Hematopoietic multipotent progenitor cell treated with erythropoietin and hydrocortisone succinate and interleukin-3 and kit ligand, for 8 days (in vitro differentiated cells): Measurements from ENCODE around the gene MYH13.
A peak's percentile ranks its signal among the peaks of the same experiment; 100 is the strongest.

ENCODE experiments used
- DNase-seq: peaks from one replicate; pipeline ENCODE4 v3.0.0-alpha.2; 2015

MYH13 gene

GRCh38 chr17:10339051-10339450 lies 33.8 kb downstream of the MYH13 start:
- DNase-seq: no peak

- DNase-seq: no peak
These were observed 34.8 kb downstream of the MYH13 start for GRCh38 chr17:10337976-10338375.

GRCh38 chr17:10337136-10337535 lies 35.7 kb downstream of the MYH13 start:
- no peak for DNase-seq

GRCh38 chr17:10336393-10336792 lies 36.4 kb downstream of the MYH13 start:
- DNase-seq: no peak

- no peak for DNase-seq
These were observed 40.3 kb downstream of the MYH13 start for GRCh38 chr17:10332515-10332914.

- no peak for DNase-seq
These were observed 43.6 kb downstream of the MYH13 start for GRCh38 chr17:10328971-10329923.

GRCh38 chr17:10328206-10328605 lies 44.6 kb downstream of the MYH13 start:
- DNase-seq: no peak

- peak; percentile 85 for DNase-seq
These were observed 45.2 kb downstream of the MYH13 start for GRCh38 chr17:10327640-10328039.

- peak; percentile 73 for DNase-seq
These were observed 47.6 kb downstream of the MYH13 start for GRCh38 chr17:10325031-10325695.

- DNase-seq: no peak
These were observed 48.8 kb downstream of the MYH13 start for GRCh38 chr17:10323812-10324610.

- no peak for DNase-seq
These were observed 54.3 kb downstream of the MYH13 start for GRCh38 chr17:10318535-10318934.

GRCh38 chr17:10317543-10317834 lies 55.3 kb downstream of the MYH13 start:
- DNase-seq: no peak

- DNase-seq: peak; percentile 80
These were observed 55.8 kb downstream of the MYH13 start for GRCh38 chr17:10316801-10317542.

- DNase-seq: no peak
These were observed 58.5 kb downstream of the MYH13 start for GRCh38 chr17:10314329-10314728.

GRCh38 chr17:10313037-10313672 lies 59.7 kb downstream of the MYH13 start:
- no peak for DNase-seq

GRCh38 chr17:10311131-10311530 lies 61.7 kb downstream of the MYH13 start:
- no peak for DNase-seq

GRCh38 chr17:10309003-10309974 lies 63.5 kb downstream of the MYH13 start:
- no peak for DNase-seq

- DNase-seq: no peak
These were observed 66.2 kb downstream of the MYH13 start for GRCh38 chr17:10306585-10306984.

GRCh38 chr17:10305398-10305797 lies 67.4 kb downstream of the MYH13 start:
- no peak for DNase-seq

GRCh38 chr17:10304758-10305300 lies 68.0 kb downstream of the MYH13 start:
- no peak for DNase-seq

GRCh38 chr17:10297691-10298090 lies 75.1 kb downstream of the MYH13 start:
- no peak for DNase-seq
